Kidney (tissue), 2 donors: ENCODE results near the gene DEFB114. TPM values are rescaled to one million over a fixed set of nuclear protein-coding genes. Genes with fewer than 3 reads are reported as not detected.

Experiments used
- polyA plus RNA-seq: library from polyadenylated mRNA; stranded (reverse); fragments of 350-450 nt; fragmentation: Illumina TruSeq; extraction: RNeasy Lipid Tissue Mini Kit (QIAGEN cat#74804); gene quantifications from one replicate; pipeline ENCODE4 v1.2.3, GENCODE V29; 2014; ENCODE audit warnings: low read depth, low replicate concordance; ENCODE audit not compliant: insufficient read depth
- total RNA-seq: library from RNA; stranded (reverse); fragmentation: NEBNext Ultra II Directional; extraction: Animal tissue kit (Norgen Biotek cat#: 25700); gene quantifications from one replicate; pipeline ENCODE4 v1.2.1, GENCODE V29; 2021
- donor health status: DM: yes; HTN: yes; CAD: no.

The DEFB114 gene
- total and polyA plus RNA-seq, 2 donors from 2014 or later, result not detected

Other genes starting within 250 kb of the DEFB114 start
- gene CRISP3, start 219.8 kb downstream of the DEFB114 start, total RNA-seq, result not detected
- not detected for gene CRISP3, start 219.8 kb downstream of the DEFB114 start, polyA plus RNA-seq
- not detected for gene PGK2, start 176.9 kb downstream of the DEFB114 start, total RNA-seq
- not detected for gene PGK2, start 176.9 kb downstream of the DEFB114 start, polyA plus RNA-seq
- gene CRISP1, start 97.6 kb downstream of the DEFB114 start, total RNA-seq, result not detected
- not detected for gene CRISP1, start 97.6 kb downstream of the DEFB114 start, polyA plus RNA-seq
- not detected for gene DEFB113, start 5.5 kb upstream of the DEFB114 start, total RNA-seq
- gene DEFB113, start 5.5 kb upstream of the DEFB114 start, polyA plus RNA-seq, result not detected
- not detected for gene DEFB110, start 57.8 kb upstream of the DEFB114 start, total RNA-seq
- gene DEFB110, start 57.8 kb upstream of the DEFB114 start, polyA plus RNA-seq, result not detected
- gene DEFB112, start 85.8 kb upstream of the DEFB114 start, total RNA-seq, result not detected
- not detected for gene DEFB112, start 85.8 kb upstream of the DEFB114 start, polyA plus RNA-seq